D721Med (cell line): ENCODE results near the gene ATP10D.

Experiments used
- DNase-seq: peaks from one replicate; pipeline ENCODE4 v3.0.0; 2011; ENCODE audit warnings: low spot score; ENCODE audit not compliant: insufficient read length
- FAIRE-seq: peaks from 2 replicates; lab custom pipeline; 2011; peaks lifted over from hg19 to GRCh38; lab: Jason Lieb, UNC
- TF ChIP-seq, protein P1 (sequence below): IDR thresholded peaks from 2 replicates; pipeline ENCODE4 v1.5.1; 2012; ENCODE audit warnings: mild to moderate bottlenecking, control low read depth; ENCODE audit not compliant: insufficient read depth; ENCODE audit errors: missing control alignments

The ATP10D gene

GRCh38 chr4:47466056-47466785 lies 18.9 kb upstream of the ATP10D start:
- no peak for DNase-seq
- no peak for FAIRE-seq
- TF ChIP-seq, protein P1, sequence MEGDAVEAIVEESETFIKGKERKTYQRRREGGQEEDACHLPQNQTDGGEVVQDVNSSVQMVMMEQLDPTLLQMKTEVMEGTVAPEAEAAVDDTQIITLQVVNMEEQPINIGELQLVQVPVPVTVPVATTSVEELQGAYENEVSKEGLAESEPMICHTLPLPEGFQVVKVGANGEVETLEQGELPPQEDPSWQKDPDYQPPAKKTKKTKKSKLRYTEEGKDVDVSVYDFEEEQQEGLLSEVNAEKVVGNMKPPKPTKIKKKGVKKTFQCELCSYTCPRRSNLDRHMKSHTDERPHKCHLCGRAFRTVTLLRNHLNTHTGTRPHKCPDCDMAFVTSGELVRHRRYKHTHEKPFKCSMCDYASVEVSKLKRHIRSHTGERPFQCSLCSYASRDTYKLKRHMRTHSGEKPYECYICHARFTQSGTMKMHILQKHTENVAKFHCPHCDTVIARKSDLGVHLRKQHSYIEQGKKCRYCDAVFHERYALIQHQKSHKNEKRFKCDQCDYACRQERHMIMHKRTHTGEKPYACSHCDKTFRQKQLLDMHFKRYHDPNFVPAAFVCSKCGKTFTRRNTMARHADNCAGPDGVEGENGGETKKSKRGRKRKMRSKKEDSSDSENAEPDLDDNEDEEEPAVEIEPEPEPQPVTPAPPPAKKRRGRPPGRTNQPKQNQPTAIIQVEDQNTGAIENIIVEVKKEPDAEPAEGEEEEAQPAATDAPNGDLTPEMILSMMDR, result no peak

DNA sequence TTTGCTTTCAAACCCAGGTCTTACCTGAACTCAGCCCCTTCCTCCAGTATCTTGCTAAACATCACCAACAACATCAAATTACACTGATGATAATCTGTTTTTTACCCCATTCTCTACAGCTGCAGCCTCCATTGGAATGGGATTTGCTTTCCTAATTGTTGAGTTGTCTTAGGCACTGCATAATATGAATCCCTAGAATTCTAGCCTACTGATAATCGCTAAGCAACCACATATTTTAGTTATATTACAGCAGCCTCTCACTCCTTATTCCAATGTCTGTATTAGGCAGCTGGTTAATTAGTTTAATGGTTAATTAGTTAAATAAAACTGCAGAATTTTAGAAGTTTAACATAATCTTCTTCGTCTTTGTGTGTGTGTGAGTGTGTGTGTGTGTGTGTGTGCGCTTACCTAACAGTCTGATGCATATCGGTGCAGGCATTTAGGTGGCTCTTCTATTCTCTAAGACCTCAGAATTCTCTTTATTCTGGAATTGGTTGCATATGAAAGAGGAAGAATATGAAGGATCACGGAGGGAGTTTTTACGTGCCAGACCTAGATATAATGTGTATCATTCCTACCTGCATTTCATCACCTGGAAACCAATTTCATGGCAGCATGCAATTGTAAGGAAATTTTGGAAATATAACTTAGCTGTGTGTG lies 16.2 kb upstream of the ATP10D start:
- TF ChIP-seq, protein P1, result no peak
- no peak for FAIRE-seq
- no peak for DNase-seq

- TF ChIP-seq, protein P1, result no peak
- no peak for DNase-seq
- FAIRE-seq, result no peak
Measured at GRCh38 chr4:47469951-47470350, 15.1 kb upstream of the ATP10D start.

DNA sequence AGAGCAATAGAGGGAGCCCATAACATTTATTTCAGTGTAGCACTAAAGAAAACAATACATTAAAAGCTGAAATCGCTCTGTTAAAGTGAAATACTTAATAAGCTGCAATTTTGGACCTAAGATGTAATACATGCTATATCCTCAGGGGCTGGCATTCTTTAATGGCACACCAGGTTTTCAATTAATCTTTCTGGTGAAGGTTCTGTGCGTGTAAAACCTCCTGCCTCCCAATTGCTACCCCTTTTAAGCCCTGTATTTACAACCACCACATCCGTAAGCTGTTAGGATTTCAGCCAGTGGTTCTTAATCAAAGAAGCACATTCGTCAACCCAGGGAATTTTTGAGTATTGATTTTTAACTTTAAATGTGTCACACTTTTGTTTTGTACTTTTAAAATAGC lies 14.0 kb upstream of the ATP10D start:
- no peak for DNase-seq
- TF ChIP-seq, protein P1, result no peak
- no peak for FAIRE-seq

DNA sequence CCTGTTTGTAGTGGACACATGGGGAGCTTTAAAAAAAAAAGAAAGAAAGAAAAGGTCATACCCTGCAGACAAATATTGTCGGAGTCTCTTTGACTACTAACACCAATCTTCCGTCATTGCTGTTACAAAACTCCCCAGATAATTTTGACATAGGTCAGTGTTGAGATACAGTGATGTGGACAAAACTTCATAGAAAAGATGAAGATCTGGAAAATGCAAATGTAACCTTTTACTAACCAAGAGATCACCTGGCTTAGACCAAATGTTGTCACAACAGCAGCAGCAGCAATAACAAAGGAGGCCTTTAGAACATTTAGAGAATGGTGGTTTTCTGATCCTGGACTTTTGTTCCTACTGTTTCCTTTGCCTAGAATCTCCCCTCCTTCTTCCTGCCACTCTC lies 13.5 kb upstream of the ATP10D start:
- TF ChIP-seq, protein P1, result no peak
- DNase-seq, result no peak
- FAIRE-seq, result no peak

DNA sequence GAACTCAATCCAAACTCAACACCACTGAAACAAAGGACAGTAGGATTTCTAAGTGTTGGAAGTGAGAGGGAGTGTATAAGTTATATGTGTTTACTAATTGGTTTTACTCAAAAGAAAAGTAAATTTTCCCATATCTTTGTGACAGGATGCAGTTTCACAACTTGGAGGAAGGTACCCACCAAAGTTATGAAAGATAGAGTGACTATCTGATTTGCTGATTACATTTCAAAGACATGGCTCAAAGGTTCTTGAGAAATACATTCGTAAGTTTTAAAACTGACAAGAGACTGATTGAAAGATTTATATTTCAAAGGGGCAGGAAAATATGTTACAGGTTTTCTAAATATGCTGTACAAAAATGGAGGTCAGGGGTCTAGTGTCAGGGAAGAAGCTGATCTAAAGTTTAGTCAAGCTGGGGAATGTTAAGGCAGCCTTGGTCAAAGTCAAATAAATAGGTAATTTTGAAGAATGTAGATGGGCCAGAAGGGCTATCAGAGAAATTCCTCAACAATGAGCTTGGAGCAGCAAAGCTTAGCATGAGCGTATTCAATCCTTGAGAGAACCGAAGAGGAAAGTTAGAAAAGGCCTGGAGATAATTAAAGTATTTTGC lies 11.8 kb upstream of the ATP10D start:
- FAIRE-seq (no peak), DNase-seq (no peak)
- TF ChIP-seq, protein P1, result no peak
